T-helper 2 cell (primary cell): Measurements from ENCODE around the gene SPAG5.
"Not testable (repeated sequence)": the region's sequence is repeated elsewhere in the genome, so short reads cannot be mapped to it uniquely, and the experiment has no call there.

ENCODE experiments used
- DNase-seq, 5 experiments: peaks; one replicate each; pipeline versions ENCODE4 v3.0.0 to v3.0.0-alpha.2; 2012 to 2022

The SPAG5 gene

GRCh38 chr17:28604031-28604430 lies 5.2 kb upstream of the SPAG5 start:
- not testable (repeated sequence) for DNase-seq

- DNase-seq, result peak in 4 of 5 experiments; percentile 43 to 84 (median 50)
These were observed 723 bp upstream of the SPAG5 start for GRCh38 chr17:28599311-28600184.

GRCh38 chr17:28598389-28598788 lies 436 bp downstream of the SPAG5 start:
- DNase-seq, result no peak

- DNase-seq, result no peak
These were observed 1.0 kb downstream of the SPAG5 start for GRCh38 chr17:28597606-28598383.

GRCh38 chr17:28592260-28592659 lies 6.6 kb downstream of the SPAG5 start:
- no peak for DNase-seq

- DNase-seq, result no peak
These were observed 13.0 kb downstream of the SPAG5 start for GRCh38 chr17:28585851-28586250.

GRCh38 chr17:28584434-28584833 lies 14.4 kb downstream of the SPAG5 start:
- no peak for DNase-seq

- DNase-seq, result no peak
These were observed 16.3 kb downstream of the SPAG5 start for GRCh38 chr17:28582513-28582912.

- no peak for DNase-seq
These were observed 17.9 kb downstream of the SPAG5 start for GRCh38 chr17:28580959-28581358.

GRCh38 chr17:28579526-28579925 lies 19.3 kb downstream of the SPAG5 start:
- DNase-seq, result peak in 1 of 5 experiments; percentile 86

GRCh38 chr17:28578246-28579195 lies 20.3 kb downstream of the SPAG5 start:
- DNase-seq, result peak in 1 of 5 experiments; percentile 55

GRCh38 chr17:28577466-28577824 lies 21.4 kb downstream of the SPAG5 start:
- DNase-seq, result no peak

- peak; percentile 95 to 99 (median 97) for DNase-seq
These were observed 21.9 kb downstream of the SPAG5 start, which contains the start of gene ALDOC for GRCh38 chr17:28576758-28577465. Gene ALDOC (minus strand): TSS chr17:28576895. CDS start chr17:28575532, 1,363 bp downstream.

- DNase-seq, result not testable (repeated sequence)
These were observed 22.8 kb downstream of the SPAG5 start for GRCh38 chr17:28576016-28576415.

GRCh38 chr17:28575126-28575795 lies 23.6 kb downstream of the SPAG5 start:
- DNase-seq, result no peak

- DNase-seq, result peak in 1 of 5 experiments; percentile 45
These were observed 24.3 kb downstream of the SPAG5 start for GRCh38 chr17:28574526-28574925.

GRCh38 chr17:28573966-28574480 lies 24.8 kb downstream of the SPAG5 start:
- no peak for DNase-seq

GRCh38 chr17:28573521-28573920 lies 25.3 kb downstream of the SPAG5 start:
- DNase-seq, result no peak

- DNase-seq, result no peak
These were observed 25.8 kb downstream of the SPAG5 start for GRCh38 chr17:28573040-28573380.

- DNase-seq, result peak in 1 of 5 experiments; percentile 42
These were observed 26.4 kb downstream of the SPAG5 start for GRCh38 chr17:28572259-28573039.
